Ishikawa (cell line): ENCODE data around the gene GJC1.

Source experiments
- CEBPB ChIP-seq: IDR thresholded peaks from 2 replicates; pipeline ENCODE4 v1.6.1; 2012
- CREB1 ChIP-seq: IDR thresholded peaks from 2 replicates; pipeline ENCODE4 v1.6.1; 2012; ENCODE audit warnings: low read depth
- EGR1 ChIP-seq: IDR thresholded peaks from 2 replicates; pipeline ENCODE4 v1.6.1; 2012
- EP300 ChIP-seq: IDR thresholded peaks from 2 replicates; pipeline ENCODE4 v1.6.1; 2012; ENCODE audit warnings: borderline replicate concordance
- FOXM1 ChIP-seq: IDR thresholded peaks from 2 replicates; pipeline ENCODE4 v1.6.1; 2012; ENCODE audit warnings: low read depth, borderline replicate concordance
- MAX ChIP-seq: IDR thresholded peaks from 2 replicates; pipeline ENCODE4 v1.6.1; 2012
- NFIC ChIP-seq: IDR thresholded peaks from 2 replicates; pipeline ENCODE4 v1.6.1; 2012
- RAD21 ChIP-seq: IDR thresholded peaks from 2 replicates; pipeline ENCODE4 v1.6.1; 2012; ENCODE audit warnings: low read depth
- REST ChIP-seq: IDR thresholded peaks from 2 replicates; pipeline ENCODE4 v1.6.1; 2012; ENCODE audit warnings: low read depth, mild to moderate bottlenecking
- TAF1 ChIP-seq: IDR thresholded peaks from 2 replicates; pipeline ENCODE4 v1.6.1; 2012; ENCODE audit warnings: low read depth, mild to moderate bottlenecking
- TCF12 ChIP-seq: IDR thresholded peaks from 2 replicates; pipeline ENCODE4 v1.6.1; 2012; ENCODE audit warnings: low read depth
- TEAD4 ChIP-seq: IDR thresholded peaks from 2 replicates; pipeline ENCODE4 v1.6.1; 2012
- USF1 ChIP-seq: IDR thresholded peaks from 2 replicates; pipeline ENCODE4 v1.6.1; 2012
- YY1 ChIP-seq: IDR thresholded peaks from 2 replicates; pipeline ENCODE4 v1.6.1; 2012; ENCODE audit warnings: low read depth
- ZBTB7A ChIP-seq: IDR thresholded peaks from 2 replicates; pipeline ENCODE4 v1.6.1; 2012; ENCODE audit warnings: low read depth

The GJC1 gene

GRCh38 chr17:44788139-44788538 is 41.9 kb downstream of the GJC1 start:
- TF ChIP-seq RAD21 (no peak), REST (no peak), CEBPB (no peak), USF1 (no peak), CREB1 (no peak), YY1 (no peak), TCF12 (no peak), MAX (no peak), TEAD4 (no peak), EP300 (no peak), NFIC (no peak), TAF1 (no peak), FOXM1 (no peak)

GRCh38 chr17:44787271-44787940 is 42.7 kb downstream of the GJC1 start:
- TF ChIP-seq REST (no peak), USF1 (no peak), YY1 (no peak), MAX (no peak), TCF12 (no peak), TAF1 (no peak), RAD21 (no peak), CEBPB (no peak), CREB1 (no peak), EGR1 (no peak), FOXM1 (no peak), EP300 (no peak), TEAD4 (no peak), ZBTB7A (no peak), NFIC (no peak)

- TF ChIP-seq CEBPB (no peak), USF1 (no peak), TEAD4 (no peak), FOXM1 (no peak), EP300 (no peak), RAD21 (no peak), NFIC (no peak), YY1 (no peak), CREB1 (no peak), TCF12 (no peak), MAX (no peak), ZBTB7A (no peak)
Observed at GRCh38 chr17:44786551-44787081, 43.5 kb downstream of the GJC1 start.

GRCh38 chr17:44785921-44786320 is 44.2 kb downstream of the GJC1 start:
- TF ChIP-seq EP300 (no peak), YY1 (no peak), REST (no peak), TEAD4 (no peak), FOXM1 (no peak), CREB1 (no peak), USF1 (no peak), EGR1 (no peak), TAF1 (no peak), MAX (no peak), ZBTB7A (no peak)
